Skin of body (tissue), 2 donors: Measurements from ENCODE around the gene NPAS2. TPM values are rescaled to one million over a fixed set of nuclear protein-coding genes. Genes with fewer than 3 reads are reported as not detected.

Experiments used
- DNase-seq: peaks from one replicate; lab custom pipeline; 2025; lab: John Stamatoyannopoulos, UW
- total RNA-seq: library from RNA; depleted of rRNA; stranded (reverse); fragments of >200 nt; gene quantifications from one replicate; pipeline ENCODE4 v1.2.3, GENCODE V29; 2014

NPAS2 gene
- total RNA-seq, 1 donor from 2014 or later = 6.3 TPM

DNA sequence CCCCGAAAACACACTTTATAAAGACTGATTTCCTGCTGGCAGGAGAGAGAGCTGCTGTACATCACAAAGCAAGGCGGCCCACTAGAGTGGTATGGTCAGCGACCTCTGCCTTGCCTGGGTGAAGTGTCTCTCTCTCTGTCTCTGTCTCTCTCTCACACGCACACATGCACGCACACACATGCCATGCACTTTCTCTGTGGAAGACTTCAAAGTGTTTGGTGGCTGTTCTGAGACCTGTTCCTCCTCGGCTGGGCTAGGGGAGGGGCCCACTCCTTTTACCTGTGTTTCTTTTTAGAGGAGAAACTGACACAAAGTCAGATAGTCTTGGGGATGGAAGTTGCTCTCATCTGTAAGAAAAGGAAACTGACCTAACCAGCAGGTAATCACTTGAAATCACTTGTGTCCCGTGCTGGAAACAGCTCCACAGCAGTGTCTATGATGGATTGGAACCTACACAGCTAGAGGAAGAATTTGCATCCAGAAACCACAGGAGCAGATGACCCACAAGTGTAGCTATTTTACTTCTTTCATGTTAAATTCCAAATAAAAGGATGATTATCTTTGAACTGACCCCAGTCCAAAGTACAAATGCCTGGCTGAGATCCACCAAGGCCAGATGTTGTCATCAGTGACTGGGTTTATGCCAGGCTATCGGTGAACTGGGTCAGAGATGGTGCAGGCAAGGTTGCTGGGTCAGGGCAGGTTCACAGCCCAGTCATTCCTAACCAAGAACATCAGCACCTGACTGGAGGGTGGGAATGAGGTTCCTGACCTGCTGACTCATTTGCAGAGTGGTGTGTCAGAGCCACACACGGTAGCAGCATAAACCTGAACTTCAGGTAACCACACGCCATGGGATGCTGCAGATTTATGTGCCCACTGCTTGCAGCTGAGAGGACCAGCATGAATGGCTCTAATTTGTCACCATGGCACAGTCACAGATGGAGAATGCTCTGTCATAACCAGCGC is 63.0 kb downstream of the NPAS2 start:
- no peak for DNase-seq

- no peak for DNase-seq
These were observed 64.2 kb downstream of the NPAS2 start for GRCh38 chr2:100884145-100884621.

DNA sequence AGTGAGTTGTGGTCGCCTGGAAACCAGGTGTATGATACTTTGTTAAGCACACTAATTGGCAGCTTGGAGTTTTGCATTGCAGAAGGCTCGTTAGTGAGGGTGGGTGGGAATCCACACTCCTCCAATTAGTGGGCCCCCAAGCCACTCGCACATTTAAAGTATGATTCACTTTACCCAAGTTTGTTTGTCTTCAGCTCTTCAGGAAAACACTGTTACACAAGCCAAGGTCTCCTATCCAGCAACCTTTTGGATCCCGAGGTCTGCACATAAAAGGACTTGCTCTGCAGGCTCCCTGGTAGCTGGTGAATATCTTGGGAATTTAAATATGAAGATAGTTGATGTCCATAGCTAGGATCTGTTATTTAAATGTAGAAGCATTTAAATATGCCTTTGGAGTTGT is 66.1 kb downstream of the NPAS2 start:
- no peak for DNase-seq

DNA sequence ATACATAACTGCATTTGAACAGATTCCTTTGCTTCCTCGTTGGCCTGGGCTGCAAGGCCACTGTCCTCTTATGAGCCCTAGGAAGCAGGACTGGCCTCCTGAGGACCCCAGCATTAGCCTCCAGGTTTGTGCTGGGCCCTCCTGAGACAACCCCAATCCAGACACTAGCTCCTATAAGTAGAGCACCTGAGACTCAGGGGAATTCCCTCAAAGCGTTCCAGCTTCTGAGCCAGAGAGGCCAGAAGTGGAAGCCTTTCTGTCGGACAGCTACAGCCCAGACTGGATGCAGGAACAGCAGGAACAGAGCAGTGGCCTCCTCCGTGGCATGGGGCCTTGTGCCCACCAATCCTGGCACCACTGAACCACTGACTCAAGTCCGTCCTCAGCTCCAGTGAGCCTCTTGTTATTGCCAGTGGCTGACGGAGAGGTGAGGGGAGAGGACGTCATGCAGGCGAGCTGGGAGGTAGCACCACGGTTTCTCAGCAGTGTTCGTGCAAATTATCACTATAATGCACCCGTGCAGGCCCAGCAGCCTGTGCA is 67.2 kb downstream of the NPAS2 start:
- DNase-seq = no peak

- no peak for DNase-seq
These were observed 68.0 kb downstream of the NPAS2 start for GRCh38 chr2:100887713-100888495.

GRCh38 chr2:100888601-100889000 is 68.7 kb downstream of the NPAS2 start:
- no peak for DNase-seq

GRCh38 chr2:100889286-100889685 is 69.3 kb downstream of the NPAS2 start:
- DNase-seq = no peak

GRCh38 chr2:100891906-100892642 is 72.1 kb downstream of the NPAS2 start:
- DNase-seq = no peak

GRCh38 chr2:100893392-100894104 is 73.6 kb downstream of the NPAS2 start:
- no peak for DNase-seq

GRCh38 chr2:100894105-100894795 is 74.3 kb downstream of the NPAS2 start:
- no peak for DNase-seq

GRCh38 chr2:100894796-100895156 is 74.8 kb downstream of the NPAS2 start:
- no peak for DNase-seq

DNA sequence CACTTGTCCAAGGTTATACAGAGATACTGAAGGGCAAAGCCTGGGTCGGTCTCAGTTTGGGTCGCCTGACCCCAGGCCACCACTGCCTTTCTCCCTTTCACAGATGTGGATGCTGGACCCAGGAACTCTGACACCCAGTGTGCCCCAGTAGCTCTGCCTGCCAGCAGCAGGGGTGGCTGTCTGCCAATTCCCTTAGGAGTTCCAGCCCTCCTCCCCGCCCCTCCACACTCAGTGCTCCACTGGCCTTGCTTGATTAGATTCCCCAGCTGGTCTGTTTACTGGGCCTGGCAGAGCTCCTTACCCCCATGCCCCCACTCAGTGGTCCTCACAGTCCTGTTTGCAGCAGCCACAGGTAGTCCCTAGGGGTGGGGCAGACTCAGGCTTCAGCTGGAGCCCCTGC is 75.5 kb downstream of the NPAS2 start:
- DNase-seq = no peak

- DNase-seq = no peak
These were observed 76.2 kb downstream of the NPAS2 start for GRCh38 chr2:100895934-100896685.

DNA sequence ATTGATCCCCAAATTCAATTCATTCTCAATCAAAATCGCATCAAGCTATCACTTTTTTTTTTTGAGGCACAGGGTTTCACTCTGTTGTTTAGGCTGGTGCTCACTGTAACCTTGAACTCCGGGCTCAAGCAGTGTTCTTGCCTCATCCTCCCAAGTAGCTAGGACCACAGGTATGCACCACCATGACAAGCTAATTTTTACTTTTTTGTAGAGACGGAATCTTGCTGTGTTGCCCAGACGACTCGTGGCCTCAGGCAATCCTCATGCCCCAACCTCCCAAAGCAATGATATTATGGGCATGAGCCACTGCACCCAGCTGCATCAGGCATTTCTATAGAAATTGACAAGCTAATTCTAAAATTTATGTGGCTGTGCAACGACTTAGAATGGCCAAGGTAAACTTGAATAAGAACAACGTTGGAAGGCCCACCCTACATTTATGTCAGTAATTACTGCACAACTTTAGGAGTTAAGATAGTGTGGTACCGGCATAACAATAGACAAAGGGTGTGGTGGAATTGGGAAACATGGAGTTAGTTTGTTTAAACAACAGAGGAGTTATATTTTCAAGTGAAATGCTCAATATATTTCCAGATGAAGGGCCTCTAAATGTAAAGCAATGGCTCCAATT is 78.2 kb downstream of the NPAS2 start:
- DNase-seq = no peak

- DNase-seq = no peak
These were observed 80.3 kb downstream of the NPAS2 start for GRCh38 chr2:100900156-100900795.

DNA sequence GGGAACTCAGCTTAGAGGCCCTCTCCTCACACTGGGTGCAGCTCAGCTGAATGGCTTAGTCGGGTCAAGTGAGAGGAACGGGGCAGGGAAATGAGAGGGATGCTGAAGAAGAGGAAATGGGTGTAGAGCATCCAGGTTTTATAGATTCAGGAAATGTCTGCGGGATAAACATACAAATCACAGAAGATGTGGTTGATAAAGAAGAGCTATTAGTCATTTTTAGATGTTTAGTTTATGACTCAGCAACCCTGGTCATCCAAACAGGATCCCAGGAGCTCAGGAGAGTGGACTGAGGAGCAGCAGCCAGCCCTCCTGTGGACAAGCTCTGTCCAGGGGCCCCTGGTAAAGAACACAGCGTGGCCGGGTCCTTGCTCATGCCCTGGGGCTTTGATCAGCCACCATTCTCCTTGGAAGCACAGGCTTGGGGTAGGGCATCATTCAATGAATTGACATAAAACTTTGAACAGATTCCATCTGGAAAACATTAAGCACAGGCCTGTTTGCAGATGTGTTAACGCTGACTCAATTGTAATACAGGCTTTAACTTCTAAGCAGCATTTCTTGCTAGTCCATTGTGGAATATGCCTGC is 83.0 kb downstream of the NPAS2 start:
- peak; percentile 75 for DNase-seq

- DNase-seq = no peak
These were observed 83.8 kb downstream of the NPAS2 start for GRCh38 chr2:100903534-100904258.
